SK-N-SH (cell line): Measurements from ENCODE around the gene INPP5A.

Experiments used
- EP300 ChIP-seq, 2 experiments: IDR thresholded peaks; 2 replicates each; pipeline versions ENCODE4 v1.4.0 to v1.6.1; 2012; ENCODE audit warnings: borderline replicate concordance in 1 of 2, low read depth in 1 of 2, low read length in 1 of 2
- FOXJ3 ChIP-seq: sonication (generic); formaldehyde crosslinking; IDR thresholded peaks from 2 replicates; pipeline ENCODE4 v1.5.1; 2020; ENCODE audit warnings: mild to moderate bottlenecking, missing genetic modification reagents
- FOXM1 ChIP-seq: IDR thresholded peaks from 2 replicates; pipeline ENCODE4 v1.4.0; 2012; ENCODE audit warnings: low read depth, mild to moderate bottlenecking
- MXI1 ChIP-seq: IDR thresholded peaks from 2 replicates; pipeline ENCODE4 v1.6.1; 2012; ENCODE audit warnings: mild to moderate bottlenecking, low read depth, low read length, improper control_type of control experiment
- NFIC ChIP-seq: IDR thresholded peaks from 2 replicates; pipeline ENCODE4 v1.4.0; 2012; ENCODE audit warnings: borderline replicate concordance
- POLR2AphosphoS5 ChIP-seq: IDR thresholded peaks from 2 replicates; pipeline ENCODE4 v1.6.1; 2012; ENCODE audit warnings: low read depth, low read length
- RAD21 ChIP-seq: IDR thresholded peaks from 2 replicates; pipeline ENCODE4 v1.6.1; 2012; ENCODE audit warnings: mild to moderate bottlenecking, low read length
- RFX5 ChIP-seq: IDR thresholded peaks from 2 replicates; pipeline ENCODE4 v1.6.1; 2012; ENCODE audit warnings: mild to moderate bottlenecking, improper control_type of control experiment, low read length
- YY1 ChIP-seq: IDR thresholded peaks from 2 replicates; pipeline ENCODE4 v1.4.0; 2012; ENCODE audit warnings: low read depth, mild to moderate bottlenecking
- TF ChIP-seq, protein P1 (sequence below): fragments of 200-600 bp; sonication (generic); IDR thresholded peaks from 2 replicates; pipeline ENCODE4 v1.6.1; 2017; ENCODE audit warnings: antibody characterized with exemption, mild to moderate bottlenecking, moderate library complexity

- TF ChIP-seq, protein P1, sequence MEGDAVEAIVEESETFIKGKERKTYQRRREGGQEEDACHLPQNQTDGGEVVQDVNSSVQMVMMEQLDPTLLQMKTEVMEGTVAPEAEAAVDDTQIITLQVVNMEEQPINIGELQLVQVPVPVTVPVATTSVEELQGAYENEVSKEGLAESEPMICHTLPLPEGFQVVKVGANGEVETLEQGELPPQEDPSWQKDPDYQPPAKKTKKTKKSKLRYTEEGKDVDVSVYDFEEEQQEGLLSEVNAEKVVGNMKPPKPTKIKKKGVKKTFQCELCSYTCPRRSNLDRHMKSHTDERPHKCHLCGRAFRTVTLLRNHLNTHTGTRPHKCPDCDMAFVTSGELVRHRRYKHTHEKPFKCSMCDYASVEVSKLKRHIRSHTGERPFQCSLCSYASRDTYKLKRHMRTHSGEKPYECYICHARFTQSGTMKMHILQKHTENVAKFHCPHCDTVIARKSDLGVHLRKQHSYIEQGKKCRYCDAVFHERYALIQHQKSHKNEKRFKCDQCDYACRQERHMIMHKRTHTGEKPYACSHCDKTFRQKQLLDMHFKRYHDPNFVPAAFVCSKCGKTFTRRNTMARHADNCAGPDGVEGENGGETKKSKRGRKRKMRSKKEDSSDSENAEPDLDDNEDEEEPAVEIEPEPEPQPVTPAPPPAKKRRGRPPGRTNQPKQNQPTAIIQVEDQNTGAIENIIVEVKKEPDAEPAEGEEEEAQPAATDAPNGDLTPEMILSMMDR, result no peak
- TF ChIP-seq RAD21 (no peak), NFIC (no peak), YY1 (no peak), FOXJ3 (CRISPR knock-in tag) (no peak), MXI1 (no peak), FOXM1 (no peak), POLR2AphosphoS5 (no peak), RFX5 (no peak), EP300 (IDR thresholded peaks at IDR 0.05; ENCODE audit: borderline replicate concordance in 1 of 2, low read depth in 1 of 2, low read length in 1 of 2) (no peak)
Observed at GRCh38 chr10:132631338-132631735, 93.8 kb downstream of the INPP5A start.
